HepG2 (cell line): ENCODE measurements around the gene ZNF23. TPM values are rescaled to one million over a fixed set of nuclear protein-coding genes. Genes with fewer than 3 reads are reported as not detected.

Experiments
- NR2C2 ChIP-seq: sonication (generic); formaldehyde crosslinking; IDR thresholded peaks from 2 replicates; pipeline ENCODE4 v1.4.0; 2020; ENCODE audit warnings: missing genetic modification reagents, mild to moderate bottlenecking, moderate library complexity, borderline replicate concordance
- NR2F2 ChIP-seq: IDR thresholded peaks from 2 replicates; pipeline ENCODE4 v1.6.1; 2012; ENCODE audit warnings: low read depth, inconsistent platforms, borderline replicate concordance
- PCBP2 ChIP-seq: fragments of 200-400 bp; formaldehyde crosslinking; optimal IDR thresholded peaks from 2 replicates; pipeline ENCODE3; 2018; ENCODE audit warnings: low read length, low read depth; ENCODE audit not compliant: poor library complexity, severe bottlenecking
- SNRNP70 ChIP-seq: fragments of 200-400 bp; formaldehyde crosslinking; IDR thresholded peaks from 2 replicates; pipeline ENCODE4 v1.6.1; 2017; ENCODE audit warnings: mild to moderate bottlenecking, low read depth, low read length, moderate library complexity
- YEATS2 ChIP-seq: sonication (generic); formaldehyde crosslinking; IDR thresholded peaks from 2 replicates; pipeline ENCODE4 v1.4.0; 2020; ENCODE audit warnings: missing genetic modification reagents, borderline replicate concordance
- ZNF329 ChIP-seq: sonication (generic); formaldehyde crosslinking; IDR thresholded peaks from 2 replicates; pipeline ENCODE4 v1.9.0; 2021; ENCODE audit warnings: low read depth, mild to moderate bottlenecking, missing genetic modification reagents
- ZNF337 ChIP-seq: sonication (generic); formaldehyde crosslinking; IDR thresholded peaks from 2 replicates; pipeline ENCODE4 v1.5.1; 2020; ENCODE audit warnings: missing genetic modification reagents, low read depth, mild to moderate bottlenecking, borderline replicate concordance
- ZNF468 ChIP-seq: sonication (generic); formaldehyde crosslinking; IDR thresholded peaks from 2 replicates; pipeline ENCODE4 v1.8.0; 2022; ENCODE audit warnings: mild to moderate bottlenecking, moderate library complexity, missing genetic modification reagents
- ZNF549 ChIP-seq: sonication (generic); formaldehyde crosslinking; IDR thresholded peaks from 2 replicates; pipeline ENCODE4 v1.5.0; 2020; ENCODE audit warnings: missing genetic modification reagents
- ZSCAN29 ChIP-seq: sonication (generic); formaldehyde crosslinking; conservative IDR thresholded peaks from 2 replicates; pipeline ENCODE4 v1.4.0; 2020; ENCODE audit warnings: mild to moderate bottlenecking, missing genetic modification reagents
- polyA plus RNA-seq, 8 experiments: library from polyadenylated mRNA; depleted of rRNA in 3 of 8; stranded (reverse) in 7 of 8; unstranded in 1 of 8; fragments of >200 nt; fragmentation: Illumina TruSeq in 4 of 8; extraction: Trizol in 4 of 8; gene quantifications; 2 replicates each; pipeline versions ENCODE4 v1.2.1 to v1.2.3, GENCODE V29; 2011 to 2016; ENCODE audit warnings: low read depth in 4 of 8, missing spikeins in 1 of 8, mixed read lengths in 1 of 8; ENCODE audit not compliant: insufficient read depth in 1 of 8
- total RNA-seq, 5 experiments: library from RNA; depleted of rRNA; stranded (reverse); fragments of >200 nt; fragmentation: Illumina TruSeq; extraction: Trizol; gene quantifications; 2 replicates each; pipeline ENCODE4 v1.2.3, GENCODE V29; 2016; ENCODE audit warnings: low read depth in 1 of 5
- TF ChIP-seq, protein P1 (sequence below): sonication (generic); formaldehyde crosslinking; IDR thresholded peaks from 2 replicates; pipeline ENCODE4 v1.4.0; 2020; ENCODE audit warnings: mild to moderate bottlenecking, missing genetic modification reagents
- TF ChIP-seq, protein P2 (sequence below): sonication (generic); formaldehyde crosslinking; conservative IDR thresholded peaks from 2 replicates; pipeline ENCODE4 v1.8.0; 2022; ENCODE audit warnings: mild to moderate bottlenecking, moderate library complexity, missing genetic modification reagents
- TF ChIP-seq, protein P3 (sequence below): sonication (generic); formaldehyde crosslinking; IDR thresholded peaks from 2 replicates; pipeline ENCODE4 v1.5.1; 2020; ENCODE audit warnings: mild to moderate bottlenecking, missing genetic modification reagents, moderate library complexity
- TF ChIP-seq, protein P4 (sequence below): sonication (generic); formaldehyde crosslinking; IDR thresholded peaks from 2 replicates; pipeline ENCODE4 v1.4.0; 2020; ENCODE audit warnings: mild to moderate bottlenecking, missing genetic modification reagents
- TF ChIP-seq, protein P5 (sequence below): sonication (generic); formaldehyde crosslinking; IDR thresholded peaks from 2 replicates; pipeline ENCODE4 v1.9.0; 2022; ENCODE audit warnings: low read depth, missing genetic modification reagents

ZNF23 gene
- total and polyA plus RNA-seq, 2 of the 13 experiments (the other 11 are each of a cell fraction or from before 2014, with no cell fraction given), result 8.6 to 12.2 TPM

DNA sequence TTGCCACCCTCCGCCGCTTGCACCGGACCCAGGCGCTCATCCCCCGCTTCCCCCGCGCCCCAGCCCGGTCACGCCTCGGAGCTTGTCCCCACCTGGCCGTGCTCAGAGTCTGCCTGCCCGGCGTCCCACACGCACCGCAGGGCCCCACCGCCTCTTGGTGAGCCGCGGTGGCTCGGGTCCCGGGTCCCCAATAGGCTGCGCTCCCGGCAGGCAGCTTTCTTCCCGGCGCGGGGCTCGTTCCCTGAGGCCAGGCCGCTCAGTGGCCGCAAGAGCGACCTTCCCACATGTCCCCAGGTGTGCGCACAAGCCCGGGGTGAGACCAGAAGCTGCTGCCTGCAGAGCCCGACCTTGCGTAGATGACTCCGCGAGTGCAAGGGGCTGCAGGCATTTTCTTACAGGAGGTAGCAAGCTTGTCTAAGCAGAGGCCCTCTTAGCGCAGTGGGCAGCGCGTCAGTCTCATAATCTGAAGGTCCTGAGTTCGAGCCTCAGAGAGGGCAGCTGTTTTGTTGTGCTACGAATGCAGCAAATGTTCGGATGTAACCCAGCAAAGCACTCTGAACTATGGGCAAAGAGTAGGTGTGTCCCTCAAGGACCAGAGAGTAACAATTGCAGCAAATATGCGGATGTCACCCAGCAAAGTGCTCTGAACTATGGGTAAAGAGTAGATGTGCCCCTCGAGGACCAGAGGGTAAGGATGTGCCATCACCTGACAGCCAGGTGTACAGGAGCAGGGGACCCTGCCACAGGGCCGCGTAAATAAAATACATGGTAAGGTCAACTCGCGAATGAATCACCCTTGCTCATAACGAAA lies 35.8 kb downstream of the ZNF23 start (continued):
- TF ChIP-seq, protein P1, sequence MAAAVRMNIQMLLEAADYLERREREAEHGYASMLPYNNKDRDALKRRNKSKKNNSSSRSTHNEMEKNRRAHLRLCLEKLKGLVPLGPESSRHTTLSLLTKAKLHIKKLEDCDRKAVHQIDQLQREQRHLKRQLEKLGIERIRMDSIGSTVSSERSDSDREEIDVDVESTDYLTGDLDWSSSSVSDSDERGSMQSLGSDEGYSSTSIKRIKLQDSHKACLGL (CRISPR knock-in tag), result peak; percentile 79
- TF ChIP-seq ZSCAN29 (CRISPR knock-in tag) (peak; percentile 99), ZNF549 (CRISPR knock-in tag) (0 out of 2 replicates have a peak, but pooled peaks have one; percentile 29), NR2C2 (peak; percentile 86), ZNF337 (peak; percentile 93), PCBP2 (no peak), ZNF329 (CRISPR knock-in tag) (peak; percentile 90), YEATS2 (CRISPR knock-in tag) (peak; percentile 77; the same call in 1 of the 2 replicates), NR2F2 (peak; percentile 26; the same call in 1 of the 2 replicates), SNRNP70 (no peak), ZNF468 (CRISPR knock-in tag) (no peak)
- TF ChIP-seq, protein P2, sequence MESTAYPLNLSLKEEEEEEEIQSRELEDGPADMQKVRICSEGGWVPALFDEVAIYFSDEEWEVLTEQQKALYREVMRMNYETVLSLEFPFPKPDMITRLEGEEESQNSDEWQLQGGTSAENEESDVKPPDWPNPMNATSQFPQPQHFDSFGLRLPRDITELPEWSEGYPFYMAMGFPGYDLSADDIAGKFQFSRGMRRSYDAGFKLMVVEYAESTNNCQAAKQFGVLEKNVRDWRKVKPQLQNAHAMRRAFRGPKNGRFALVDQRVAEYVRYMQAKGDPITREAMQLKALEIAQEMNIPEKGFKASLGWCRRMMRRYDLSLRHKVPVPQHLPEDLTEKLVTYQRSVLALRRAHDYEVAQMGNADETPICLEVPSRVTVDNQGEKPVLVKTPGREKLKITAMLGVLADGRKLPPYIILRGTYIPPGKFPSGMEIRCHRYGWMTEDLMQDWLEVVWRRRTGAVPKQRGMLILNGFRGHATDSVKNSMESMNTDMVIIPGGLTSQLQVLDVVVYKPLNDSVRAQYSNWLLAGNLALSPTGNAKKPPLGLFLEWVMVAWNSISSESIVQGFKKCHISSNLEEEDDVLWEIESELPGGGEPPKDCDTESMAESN (CRISPR knock-in tag), result peak; percentile 97
- TF ChIP-seq, protein P3, sequence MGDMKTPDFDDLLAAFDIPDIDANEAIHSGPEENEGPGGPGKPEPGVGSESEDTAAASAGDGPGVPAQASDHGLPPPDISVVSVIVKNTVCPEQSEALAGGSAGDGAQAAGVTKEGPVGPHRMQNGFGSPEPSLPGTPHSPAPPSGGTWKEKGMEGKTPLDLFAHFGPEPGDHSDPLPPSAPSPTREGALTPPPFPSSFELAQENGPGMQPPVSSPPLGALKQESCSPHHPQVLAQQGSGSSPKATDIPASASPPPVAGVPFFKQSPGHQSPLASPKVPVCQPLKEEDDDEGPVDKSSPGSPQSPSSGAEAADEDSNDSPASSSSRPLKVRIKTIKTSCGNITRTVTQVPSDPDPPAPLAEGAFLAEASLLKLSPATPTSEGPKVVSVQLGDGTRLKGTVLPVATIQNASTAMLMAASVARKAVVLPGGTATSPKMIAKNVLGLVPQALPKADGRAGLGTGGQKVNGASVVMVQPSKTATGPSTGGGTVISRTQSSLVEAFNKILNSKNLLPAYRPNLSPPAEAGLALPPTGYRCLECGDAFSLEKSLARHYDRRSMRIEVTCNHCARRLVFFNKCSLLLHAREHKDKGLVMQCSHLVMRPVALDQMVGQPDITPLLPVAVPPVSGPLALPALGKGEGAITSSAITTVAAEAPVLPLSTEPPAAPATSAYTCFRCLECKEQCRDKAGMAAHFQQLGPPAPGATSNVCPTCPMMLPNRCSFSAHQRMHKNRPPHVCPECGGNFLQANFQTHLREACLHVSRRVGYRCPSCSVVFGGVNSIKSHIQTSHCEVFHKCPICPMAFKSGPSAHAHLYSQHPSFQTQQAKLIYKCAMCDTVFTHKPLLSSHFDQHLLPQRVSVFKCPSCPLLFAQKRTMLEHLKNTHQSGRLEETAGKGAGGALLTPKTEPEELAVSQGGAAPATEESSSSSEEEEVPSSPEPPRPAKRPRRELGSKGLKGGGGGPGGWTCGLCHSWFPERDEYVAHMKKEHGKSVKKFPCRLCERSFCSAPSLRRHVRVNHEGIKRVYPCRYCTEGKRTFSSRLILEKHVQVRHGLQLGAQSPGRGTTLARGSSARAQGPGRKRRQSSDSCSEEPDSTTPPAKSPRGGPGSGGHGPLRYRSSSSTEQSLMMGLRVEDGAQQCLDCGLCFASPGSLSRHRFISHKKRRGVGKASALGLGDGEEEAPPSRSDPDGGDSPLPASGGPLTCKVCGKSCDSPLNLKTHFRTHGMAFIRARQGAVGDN (CRISPR knock-in tag), result peak; percentile 97
- TF ChIP-seq, protein P4, sequence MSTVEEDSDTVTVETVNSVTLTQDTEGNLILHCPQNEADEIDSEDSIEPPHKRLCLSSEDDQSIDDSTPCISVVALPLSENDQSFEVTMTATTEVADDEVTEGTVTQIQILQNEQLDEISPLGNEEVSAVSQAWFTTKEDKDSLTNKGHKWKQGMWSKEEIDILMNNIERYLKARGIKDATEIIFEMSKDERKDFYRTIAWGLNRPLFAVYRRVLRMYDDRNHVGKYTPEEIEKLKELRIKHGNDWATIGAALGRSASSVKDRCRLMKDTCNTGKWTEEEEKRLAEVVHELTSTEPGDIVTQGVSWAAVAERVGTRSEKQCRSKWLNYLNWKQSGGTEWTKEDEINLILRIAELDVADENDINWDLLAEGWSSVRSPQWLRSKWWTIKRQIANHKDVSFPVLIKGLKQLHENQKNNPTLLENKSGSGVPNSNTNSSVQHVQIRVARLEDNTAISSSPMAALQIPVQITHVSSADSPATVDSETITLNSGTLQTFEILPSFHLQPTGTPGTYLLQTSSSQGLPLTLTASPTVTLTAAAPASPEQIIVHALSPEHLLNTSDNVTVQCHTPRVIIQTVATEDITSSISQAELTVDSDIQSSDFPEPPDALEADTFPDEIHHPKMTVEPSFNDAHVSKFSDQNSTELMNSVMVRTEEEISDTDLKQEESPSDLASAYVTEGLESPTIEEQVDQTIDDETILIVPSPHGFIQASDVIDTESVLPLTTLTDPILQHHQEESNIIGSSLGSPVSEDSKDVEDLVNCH (CRISPR knock-in tag), result peak; percentile 85
- TF ChIP-seq, protein P5, sequence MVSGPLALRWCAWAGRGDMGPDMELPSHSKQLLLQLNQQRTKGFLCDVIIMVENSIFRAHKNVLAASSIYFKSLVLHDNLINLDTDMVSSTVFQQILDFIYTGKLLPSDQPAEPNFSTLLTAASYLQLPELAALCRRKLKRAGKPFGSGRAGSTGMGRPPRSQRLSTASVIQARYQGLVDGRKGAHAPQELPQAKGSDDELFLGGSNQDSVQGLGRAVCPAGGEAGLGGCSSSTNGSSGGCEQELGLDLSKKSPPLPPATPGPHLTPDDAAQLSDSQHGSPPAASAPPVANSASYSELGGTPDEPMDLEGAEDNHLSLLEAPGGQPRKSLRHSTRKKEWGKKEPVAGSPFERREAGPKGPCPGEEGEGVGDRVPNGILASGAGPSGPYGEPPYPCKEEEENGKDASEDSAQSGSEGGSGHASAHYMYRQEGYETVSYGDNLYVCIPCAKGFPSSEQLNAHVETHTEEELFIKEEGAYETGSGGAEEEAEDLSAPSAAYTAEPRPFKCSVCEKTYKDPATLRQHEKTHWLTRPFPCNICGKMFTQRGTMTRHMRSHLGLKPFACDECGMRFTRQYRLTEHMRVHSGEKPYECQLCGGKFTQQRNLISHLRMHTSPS (CRISPR knock-in tag), result peak; percentile 95
